Gastrocnemius medialis (tissue), 4 donors: ENCODE measurements around the gene RAI1. TPM values are rescaled to one million over a fixed set of nuclear protein-coding genes. Genes with fewer than 3 reads are reported as not detected.
A peak's percentile ranks its signal among the peaks of the same experiment; 100 is the strongest.

Experiments
- ATAC-seq, 2 donors: fragments of 150-250 bp; one replicate each; pipeline ENCODE4 v1.9.1; 2016
- DNase-seq, 2 donors: peaks; one replicate each; pipeline ENCODE4 v3.0.0-alpha.2; 2019
- H3K27ac ChIP-seq, 4 donors: fragments of 200-600 bp; sonication (generic); 1 replicate in 1 of 4; 2 replicates in 3 of 4; pipeline ENCODE4 v1.5.1; 2016 to 2018; ENCODE audit warnings: mild to moderate bottlenecking in 2 of 4, moderate library complexity in 1 of 4
- H3K27me3 ChIP-seq, 3 donors: fragments of 200-600 bp; sonication (generic) in 2 of 3; 1 replicate in 1 of 3; 2 replicates in 2 of 3; pipeline versions ENCODE4 v1.5.1 to v1.6.0; 2016 to 2019; ENCODE audit warnings: mild to moderate bottlenecking in 1 of 3, moderate library complexity in 1 of 3
- H3K36me3 ChIP-seq, 2 donors: fragments of 200-600 bp; sonication (generic) in 1 of 2; one replicate each; pipeline ENCODE4 v1.5.1; 2017 to 2018
- H3K4me1 ChIP-seq, 2 donors: fragments of 200-600 bp; sonication (generic) in 1 of 2; one replicate each; pipeline ENCODE4 v1.5.1; 2016 to 2017; ENCODE audit warnings: mild to moderate bottlenecking in 2 of 2
- H3K4me3 ChIP-seq, 4 donors: fragments of 200-600 bp; sonication (generic) in 3 of 4; 1 replicate in 1 of 4; 2 replicates in 3 of 4; pipeline ENCODE4 v1.5.1; 2016 to 2019; ENCODE audit warnings: mild to moderate bottlenecking in 2 of 4
- H3K9me3 ChIP-seq, 3 donors: fragments of 200-600 bp; sonication (generic) in 2 of 3; 1 replicate in 1 of 3; 2 replicates in 2 of 3; pipeline ENCODE4 v1.5.1; 2016 to 2019
- CTCF ChIP-seq, 5 experiments: fragments of 450-650 bp in 3 of 5; fragments of 200-600 bp in 2 of 5; sonication (generic) in 2 of 5; IDR thresholded peaks in 4 of 5; conservative IDR thresholded peaks in 1 of 5; 1 replicate in 4 of 5; 2 replicates in 1 of 5; pipeline ENCODE4 v1.5.1; 2016 to 2019; ENCODE audit warnings: antibody characterized with exemption in 5 of 5, mild to moderate bottlenecking in 3 of 5, moderate library complexity in 3 of 5
- POLR2A ChIP-seq, 2 donors: fragments of 450-650 bp; IDR thresholded peaks; one replicate each; pipeline ENCODE4 v1.6.1; 2017; ENCODE audit warnings: antibody characterized with exemption in 2 of 2, mild to moderate bottlenecking in 2 of 2, moderate library complexity in 2 of 2
- in situ Hi-C, 4 donors: fragments of 200-750 bp; cut with MboI; loops; one replicate each; pipeline versions ENCODE4 v1.15.0 to v1.8.0; 2017; ENCODE audit warnings: low sequenced_read_pairs in 4 of 4
- intact Hi-C: fragments of 100-400 bp; cut with DNase I; formaldehyde crosslinking; loops from one replicate; pipeline ENCODE4 v1.15.1; 2023; ENCODE audit warnings: low total_unique reads
- total RNA-seq, 4 donors: library from RNA; depleted of rRNA; stranded (reverse); fragments of >200 nt; gene quantifications; one replicate each; pipeline versions ENCODE4 v1.1.0 to v1.2.3, GENCODE V29; 2016

Gene RAI1
- total RNA-seq, 4 donors from 2014 or later = 2.1 to 6.7 (median 4.3) TPM

GRCh38 chr17:17811381-17812210 lies 130.3 kb downstream of the RAI1 start:
- DNase-seq = no peak
- TF ChIP-seq POLR2A (IDR thresholded peaks at IDR 0.05) (no peak), CTCF (IDR thresholded peaks at IDR 0.05 in 4 of 5, conservative IDR thresholded peaks at IDR 0.05 in 1 of 5) (no peak)
- Histone ChIP-seq H3K9me3 (no peaks in the 10 kb centered on the region), H3K4me1 (peaks cover 25 to 32% of the 10 kb centered on the region in 2 donors), H3K27ac (peak overlapping the region; percentile 2 to 88 (median 46)), H3K4me3 (no peak overlapping the region), H3K36me3 (peaks cover 0 to 30% of the 10 kb centered on the region in 2 donors), H3K27me3 (no peaks in the 10 kb centered on the region)
- peak in 1 of 2 donors; percentile 4 for ATAC-seq
- in situ Hi-C loops (loop anchor here in 1 of 4 donors (5.0 kb wide), 1 partner anchor 46 kb away; no protein-coding TSS in a partner anchor), intact Hi-C loops (loop anchor here (1.0 to 5.0 kb wide), 4 partner anchors 33 to 221 kb away; no protein-coding TSS in a partner anchor)

- H3K27ac ChIP-seq = peak overlapping the region; percentile 2 to 88 (median 46)
- H3K36me3 ChIP-seq = peaks cover 0 to 36% of the 10 kb centered on the region in 2 donors
- intact Hi-C loops (loop anchor here (1.0 to 5.0 kb wide), 4 partner anchors 32 to 220 kb away; no protein-coding TSS in a partner anchor), in situ Hi-C loops (loop anchor here in 1 of 4 donors (5.0 kb wide), 1 partner anchor 45 kb away; no protein-coding TSS in a partner anchor)
- H3K4me1 ChIP-seq = peaks cover 32% of the 10 kb centered on the region in 2 donors
- no peak overlapping the region for H3K4me3 ChIP-seq
- TF ChIP-seq CTCF (IDR thresholded peaks at IDR 0.05 in 4 of 5, conservative IDR thresholded peaks at IDR 0.05 in 1 of 5) (peak; percentile 98 to 100 (median 100)), POLR2A (IDR thresholded peaks at IDR 0.05) (no peak)
- ATAC-seq (peak; percentile 50 to 61), DNase-seq (peak; percentile 49 to 70)
- H3K27me3 ChIP-seq = no peaks in the 10 kb centered on the region
- H3K9me3 ChIP-seq = no peaks in the 10 kb centered on the region
These were observed 131.2 kb downstream of the RAI1 start for GRCh38 chr17:17812211-17813054.

GRCh38 chr17:17813055-17813724 lies 131.9 kb downstream of the RAI1 start:
- Histone ChIP-seq H3K4me3 (no peak overlapping the region), H3K27ac (peak overlapping the region in 2 of 4 donors; percentile 2 to 88), H3K36me3 (peaks cover 0 to 41% of the 10 kb centered on the region in 2 donors), H3K4me1 (peaks cover 33 to 39% of the 10 kb centered on the region in 2 donors), H3K9me3 (no peaks in the 10 kb centered on the region), H3K27me3 (no peaks in the 10 kb centered on the region)
- DNase-seq = no peak
- in situ Hi-C loops = loop anchor here in 1 of 4 donors (5.0 kb wide), 1 partner anchor 44 kb away; no protein-coding TSS in a partner anchor
- no peak for TF ChIP-seq CTCF (IDR thresholded peaks at IDR 0.05 in 4 of 5, conservative IDR thresholded peaks at IDR 0.05 in 1 of 5)
- TF ChIP-seq POLR2A (IDR thresholded peaks at IDR 0.05) = no peak
- intact Hi-C loops = loop anchor here (2.0 to 5.0 kb wide), 2 partner anchors 106 to 219 kb away; no protein-coding TSS in a partner anchor
- ATAC-seq = no peak

- H3K27ac ChIP-seq = peak overlapping the region in 2 of 4 donors; percentile 88 to 96
- ATAC-seq (no peak), DNase-seq (no peak)
- intact Hi-C loops (loop anchor here (2.0 to 5.0 kb wide), 2 partner anchors 105 to 219 kb away; no protein-coding TSS in a partner anchor), in situ Hi-C loops (loop anchor here in 1 of 4 donors (5.0 kb wide), 1 partner anchor 44 kb away; no protein-coding TSS in a partner anchor)
- H3K4me3 ChIP-seq = no peak overlapping the region
- TF ChIP-seq POLR2A (IDR thresholded peaks at IDR 0.05) (no peak), CTCF (IDR thresholded peaks at IDR 0.05 in 4 of 5, conservative IDR thresholded peaks at IDR 0.05 in 1 of 5) (no peak)
- no peaks in the 10 kb centered on the region for H3K9me3 ChIP-seq
- peaks cover 0 to 45% of the 10 kb centered on the region in 2 donors for H3K36me3 ChIP-seq
- H3K4me1 ChIP-seq = peaks cover 38 to 44% of the 10 kb centered on the region in 2 donors
- no peaks in the 10 kb centered on the region for H3K27me3 ChIP-seq
These were observed 132.5 kb downstream of the RAI1 start for GRCh38 chr17:17813725-17814095.
